ENCODE data around the gene C1QL4. TPM values are rescaled to one million over a fixed set of nuclear protein-coding genes. Genes with fewer than 3 reads are reported as not detected.

The C1QL4 gene
- total RNA-seq, 2 experiments from 2014 or later, result not detected

GRCh38 chr12:49364989-49365388 is 28.0 kb upstream of the C1QL4 start:
- H3K36me3 Mint-ChIP-seq, result no peaks in the 10 kb centered on the region
- peaks cover 27% of the 10 kb centered on the region for H3K4me1 Mint-ChIP-seq
- peaks cover 9% of the 10 kb centered on the region for H3K27me3 Mint-ChIP-seq
- no peak for DNase-seq
- H3K9me3 Mint-ChIP-seq (ENCODE audit: low read depth), result no peaks in the 10 kb centered on the region
- no peak overlapping the region for H3K27ac Mint-ChIP-seq
- H3K4me3 Mint-ChIP-seq, result no peak overlapping the region
- ATAC-seq, result no peak
- CTCF ChIA-PET, result interaction anchor here (1.1 to 4.6 kb wide), 5 partner anchors 18 to 376 kb away, joined by 3 to 41 read pairs (median 5); partner anchors contain the start of genes C1QL4, DNAJC22, TMBIM6 and TROAP

- H3K9me3 Mint-ChIP-seq (ENCODE audit: low read depth), result no peaks in the 10 kb centered on the region
- CTCF ChIA-PET, result interaction anchor here (1.1 to 7.4 kb wide), 5 partner anchors 9 to 283 kb away, joined by 3 to 260 read pairs (median 6); partner anchors contain the start of gene DNAJC22
- DNase-seq, result no peak
- ATAC-seq, result no peak
- peaks cover 30% of the 10 kb centered on the region for H3K27me3 Mint-ChIP-seq
- peaks cover 12% of the 10 kb centered on the region for H3K4me1 Mint-ChIP-seq
- H3K36me3 Mint-ChIP-seq, result no peaks in the 10 kb centered on the region
- no peak overlapping the region for H3K4me3 Mint-ChIP-seq
- H3K27ac Mint-ChIP-seq, result no peak overlapping the region
These were observed 25.1 kb upstream of the C1QL4 start for GRCh38 chr12:49362077-49362476.

- no peak for ATAC-seq
- no peak for DNase-seq
- Mint-ChIP-seq H3K27ac (no peak overlapping the region), H3K27me3 (peaks cover 42% of the 10 kb centered on the region), H3K9me3 (ENCODE audit: low read depth) (no peaks in the 10 kb centered on the region), H3K4me1 (peaks cover 6% of the 10 kb centered on the region), H3K4me3 (no peak overlapping the region), H3K36me3 (no peaks in the 10 kb centered on the region)
- CTCF ChIA-PET, result interaction anchor here (0.9 to 7.4 kb wide), 22 partner anchors 9 to 281 kb away, joined by 3 to 260 read pairs (median 8); partner anchors contain the start of genes DNAJC22, PRPH and SPATS2
These were observed 22.7 kb upstream of the C1QL4 start for GRCh38 chr12:49359671-49360070.

- Mint-ChIP-seq H3K4me3 (no peak overlapping the region), H3K4me1 (peaks cover 6% of the 10 kb centered on the region), H3K27me3 (peaks cover 49% of the 10 kb centered on the region), H3K9me3 (ENCODE audit: low read depth) (no peaks in the 10 kb centered on the region), H3K36me3 (no peaks in the 10 kb centered on the region), H3K27ac (no peak overlapping the region)
- peak; percentile 75 for DNase-seq
- peak; percentile 96 for ATAC-seq
- CTCF ChIA-PET, result interaction anchor here (0.6 to 7.4 kb wide), 61 partner anchors 10 to 350 kb away, joined by 3 to 260 read pairs (median 5); partner anchors contain the start of genes DNAJC22, KCNH3, PRPF40B and PRPH
These were observed 21.6 kb upstream of the C1QL4 start for GRCh38 chr12:49358483-49359141.

- Mint-ChIP-seq H3K9me3 (ENCODE audit: low read depth) (no peaks in the 10 kb centered on the region), H3K4me3 (no peak overlapping the region), H3K27ac (no peak overlapping the region), H3K36me3 (no peaks in the 10 kb centered on the region), H3K4me1 (peaks cover 6% of the 10 kb centered on the region), H3K27me3 (peaks cover 59% of the 10 kb centered on the region)
- ATAC-seq, result no peak
- DNase-seq, result no peak
- CTCF ChIA-PET, result interaction anchor here (0.6 to 7.4 kb wide), 25 partner anchors 10 to 349 kb away, joined by 3 to 260 read pairs (median 5); partner anchors contain the start of genes DNAJC22, PRPH, SPATS2 and TROAP
These were observed 20.2 kb upstream of the C1QL4 start for GRCh38 chr12:49357103-49357678.

- Mint-ChIP-seq H3K9me3 (ENCODE audit: low read depth) (no peaks in the 10 kb centered on the region), H3K27ac (no peak overlapping the region), H3K4me3 (no peak overlapping the region), H3K36me3 (no peaks in the 10 kb centered on the region), H3K4me1 (peaks cover 6% of the 10 kb centered on the region), H3K27me3 (peaks cover 61% of the 10 kb centered on the region)
- ATAC-seq (no peak), DNase-seq (no peak)
- CTCF ChIA-PET, result interaction anchor here (1.4 to 5.3 kb wide), 4 partner anchors 8 to 225 kb away, joined by 3 to 91 read pairs (median 24); partner anchors contain the start of gene DNAJC22
These were observed 18.9 kb upstream of the C1QL4 start for GRCh38 chr12:49355913-49356312.

GRCh38 chr12:49352351-49352750 is 15.4 kb upstream of the C1QL4 start:
- no peaks in the 10 kb centered on the region for H3K9me3 Mint-ChIP-seq (ENCODE audit: low read depth)
- H3K36me3 Mint-ChIP-seq, result no peaks in the 10 kb centered on the region
- CTCF ChIA-PET, result interaction anchor here (1.0 to 5.1 kb wide), 9 partner anchors 9 to 229 kb away, joined by 3 to 38 read pairs (median 3); partner anchors contain the start of gene C1QL4
- H3K4me1 Mint-ChIP-seq, result peaks cover 2% of the 10 kb centered on the region
- no peak overlapping the region for H3K27ac Mint-ChIP-seq
- no peak for ATAC-seq
- DNase-seq, result no peak
- peaks cover 62% of the 10 kb centered on the region for H3K27me3 Mint-ChIP-seq
- H3K4me3 Mint-ChIP-seq, result no peak overlapping the region

GRCh38 chr12:49349266-49349665 is 12.3 kb upstream of the C1QL4 start:
- no peak for ATAC-seq
- CTCF ChIA-PET, result interaction anchor here (2.7 to 5.2 kb wide), 5 partner anchors 9 to 60 kb away, joined by 16 to 91 read pairs (median 33); partner anchors contain the start of gene SPATS2
- H3K9me3 Mint-ChIP-seq (ENCODE audit: low read depth), result no peaks in the 10 kb centered on the region

GRCh38 chr12:49348781-49349180 is 11.8 kb upstream of the C1QL4 start:
- Mint-ChIP-seq H3K36me3 (no peaks in the 10 kb centered on the region), H3K4me1 (peaks cover 21% of the 10 kb centered on the region), H3K27me3 (peaks cover 71% of the 10 kb centered on the region), H3K27ac (no peak overlapping the region), H3K9me3 (ENCODE audit: low read depth) (no peaks in the 10 kb centered on the region), H3K4me3 (no peak overlapping the region)
- no peak for ATAC-seq
- CTCF ChIA-PET, result interaction anchor here (2.7 to 5.2 kb wide), 6 partner anchors 9 to 165 kb away, joined by 16 to 91 read pairs (median 52); partner anchors contain the start of gene SPATS2
- no peak for DNase-seq

More at GRCh38 chr12:49349266-49349665, 12.3 kb upstream of the C1QL4 start:
- Mint-ChIP-seq H3K4me1 (peaks cover 21% of the 10 kb centered on the region), H3K27me3 (peaks cover 69% of the 10 kb centered on the region), H3K4me3 (no peak overlapping the region), H3K27ac (no peak overlapping the region), H3K36me3 (no peaks in the 10 kb centered on the region)
- DNase-seq, result no peak

- peaks cover 75% of the 10 kb centered on the region for H3K27me3 Mint-ChIP-seq
- DNase-seq, result peak; percentile 78
- CTCF ChIA-PET, result interaction anchor here (0.6 to 5.2 kb wide), 62 partner anchors 8 to 695 kb away, joined by 3 to 92 read pairs (median 4); partner anchors contain the start of genes C1QL4, KCNH3, PRPH and RND1
- no peak overlapping the region for H3K27ac Mint-ChIP-seq
- H3K36me3 Mint-ChIP-seq, result no peaks in the 10 kb centered on the region
- H3K4me1 Mint-ChIP-seq, result peaks cover 31% of the 10 kb centered on the region
- peak; percentile 83 for ATAC-seq
- no peaks in the 10 kb centered on the region for H3K9me3 Mint-ChIP-seq (ENCODE audit: low read depth)
- peak overlapping the region; percentile 61 for H3K4me3 Mint-ChIP-seq
These were observed 10.6 kb upstream of the C1QL4 start for GRCh38 chr12:49347311-49348193.

- H3K36me3 Mint-ChIP-seq, result no peaks in the 10 kb centered on the region
- H3K4me1 Mint-ChIP-seq, result peaks cover 31% of the 10 kb centered on the region
- no peak within 1 kb of the TSS for H3K27ac Mint-ChIP-seq
- DNase-seq (no peak), ATAC-seq (peak; percentile 37)
- peaks cover 76% of the 10 kb centered on the region for H3K27me3 Mint-ChIP-seq
- peak within 1 kb of the TSS; percentile 61 for H3K4me3 Mint-ChIP-seq
- H3K9me3 Mint-ChIP-seq (ENCODE audit: low read depth), result no peaks in the 10 kb centered on the region
- CTCF ChIA-PET, result interaction anchor here (0.6 to 5.2 kb wide), 38 partner anchors 7 to 378 kb away, joined by 3 to 92 read pairs (median 6); partner anchors contain the start of genes C1QL4, KCNH3, PRPH and SPATS2
These were observed 9.8 kb upstream of the C1QL4 start, which contains the start of gene DNAJC22 for GRCh38 chr12:49346659-49347310. Gene DNAJC22, plus strand, starts transcription at chr12:49346888. Its CDS starts 1,985 bp downstream, at chr12:49348873.
